ENCODE results near the gene CALML5. TPM values are rescaled to one million over a fixed set of nuclear protein-coding genes. Genes with fewer than 3 reads are reported as not detected.

CALML5 gene
- total RNA-seq, 2 experiments from 2014 or later, result not detected

DNA sequence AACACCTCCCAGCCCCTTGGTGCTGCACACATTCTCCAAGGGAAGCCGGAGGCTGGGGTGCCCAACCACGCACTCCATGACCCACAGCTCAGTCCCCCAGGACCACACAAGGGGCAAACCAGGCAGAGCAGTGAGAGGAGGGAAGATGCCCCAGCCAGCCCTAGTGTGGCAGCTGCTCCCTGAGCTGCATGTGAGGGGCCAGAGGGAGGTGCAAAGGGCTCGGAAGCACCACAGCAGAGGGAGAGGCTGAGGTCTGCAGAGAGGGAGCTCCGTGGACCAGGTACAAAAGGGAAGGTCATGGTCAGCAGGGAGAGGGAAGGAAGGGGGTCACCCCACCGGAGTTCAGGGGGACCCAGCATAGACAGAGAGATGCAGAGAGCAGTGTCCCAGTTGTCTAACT lies 1.5 kb upstream of the CALML5 start:
- Mint-ChIP-seq H3K9me3 (ENCODE audit: insufficient read depth) (no peaks in the 10 kb centered on the region), H3K27ac (no peak overlapping the region), H3K4me3 (no peak overlapping the region), H3K27me3 (ENCODE audit: low read depth) (peaks cover 23% of the 10 kb centered on the region), H3K36me3 (ENCODE audit: low read depth) (no peaks in the 10 kb centered on the region), H3K4me1 (ENCODE audit: low read depth) (no peaks in the 10 kb centered on the region)
- ATAC-seq (no peak), DNase-seq (no peak)
- POLR2A ChIA-PET, result interaction anchor here (0.7 kb wide), 1 partner anchor 13 kb away, joined by 3 read pairs; no protein-coding TSS in a partner anchor
- CTCF ChIA-PET, result interaction anchor here (1.5 kb wide), 1 partner anchor 122 kb away, joined by 8 read pairs; no protein-coding TSS in a partner anchor

DNA sequence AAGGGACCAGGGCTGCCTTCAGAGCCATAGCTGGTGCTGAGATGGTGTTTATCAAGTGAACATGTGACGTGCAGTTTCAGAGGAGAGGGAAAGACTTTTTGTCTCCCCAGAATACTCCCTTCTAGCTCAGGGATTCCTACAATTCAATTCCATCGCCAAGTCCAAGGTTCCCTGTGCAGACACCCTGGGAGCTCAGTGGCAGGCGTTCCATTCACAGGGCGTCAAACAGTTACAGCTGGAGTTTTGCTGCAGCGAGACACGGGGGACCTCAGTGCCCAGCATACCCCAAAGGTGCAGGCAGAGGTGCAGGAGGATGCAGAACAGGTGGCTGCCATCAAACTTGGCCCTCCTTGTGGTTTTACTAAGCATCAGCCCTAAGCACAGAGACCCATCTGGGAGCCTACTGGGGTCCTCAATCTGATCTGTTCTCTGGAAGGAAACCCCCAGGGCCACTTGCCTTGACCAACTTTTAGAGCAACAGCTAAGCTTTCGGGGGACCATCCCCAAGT lies 846 bp upstream of the CALML5 start:
- Mint-ChIP-seq H3K36me3 (ENCODE audit: low read depth) (no peaks in the 10 kb centered on the region), H3K27me3 (ENCODE audit: low read depth) (peaks cover 21% of the 10 kb centered on the region), H3K9me3 (ENCODE audit: insufficient read depth) (no peaks in the 10 kb centered on the region), H3K27ac (no peak overlapping the region), H3K4me1 (ENCODE audit: low read depth) (no peaks in the 10 kb centered on the region), H3K4me3 (no peak overlapping the region)
- POLR2A ChIA-PET, result no interaction called here
- no peak for ATAC-seq
- CTCF ChIA-PET, result interaction anchor here (1.8 kb wide), 1 partner anchor 10 kb away, joined by 4 read pairs; no protein-coding TSS in a partner anchor
- DNase-seq, result no peak

DNA sequence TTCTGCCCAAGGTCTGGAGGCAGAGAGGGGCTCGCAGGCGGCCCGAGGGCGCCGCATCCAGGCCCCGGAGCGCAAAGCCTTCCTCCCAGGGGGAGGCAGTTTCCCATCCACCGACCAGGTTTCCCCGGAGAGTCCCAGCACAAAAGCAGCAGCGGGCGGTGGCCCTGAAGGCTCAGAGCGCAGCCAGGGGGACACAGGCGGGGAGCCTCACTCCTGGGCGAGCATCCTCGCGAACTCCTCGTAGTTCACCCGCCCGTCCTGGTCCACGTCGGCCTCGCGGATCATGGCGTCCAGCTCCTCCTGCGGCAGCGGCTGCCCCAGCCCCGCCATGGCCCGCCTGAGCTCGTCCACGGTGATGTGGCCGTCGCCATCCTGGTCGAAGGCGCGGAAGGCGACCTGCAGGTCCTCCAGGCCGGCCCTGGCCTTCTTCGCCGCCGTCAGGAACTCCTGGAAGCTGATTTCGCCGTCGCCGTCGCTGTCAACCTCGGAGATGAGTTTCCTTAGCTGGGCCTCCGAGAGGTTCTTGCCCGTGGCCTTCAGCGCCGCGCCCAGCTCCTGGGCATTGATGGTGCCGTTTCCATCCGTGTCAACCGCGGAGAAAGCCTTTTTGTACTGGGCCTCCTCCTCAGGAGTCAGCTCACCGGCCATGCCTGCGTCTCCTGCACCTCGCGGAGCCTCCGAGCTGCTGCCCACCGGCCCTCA lies 428 bp downstream of the CALML5 start:
- Mint-ChIP-seq H3K9me3 (ENCODE audit: insufficient read depth) (no peaks in the 10 kb centered on the region), H3K27me3 (ENCODE audit: low read depth) (peaks cover 17% of the 10 kb centered on the region), H3K36me3 (ENCODE audit: low read depth) (no peaks in the 10 kb centered on the region), H3K4me3 (no peak overlapping the region), H3K27ac (no peak overlapping the region), H3K4me1 (ENCODE audit: low read depth) (no peaks in the 10 kb centered on the region)
- ATAC-seq (no peak), DNase-seq (no peak)
- POLR2A ChIA-PET, result no interaction called here
- CTCF ChIA-PET, result interaction anchor here (1.3 to 1.8 kb wide), 2 partner anchors 12 to 124 kb away, joined by 3 to 4 read pairs; no protein-coding TSS in a partner anchor

DNA sequence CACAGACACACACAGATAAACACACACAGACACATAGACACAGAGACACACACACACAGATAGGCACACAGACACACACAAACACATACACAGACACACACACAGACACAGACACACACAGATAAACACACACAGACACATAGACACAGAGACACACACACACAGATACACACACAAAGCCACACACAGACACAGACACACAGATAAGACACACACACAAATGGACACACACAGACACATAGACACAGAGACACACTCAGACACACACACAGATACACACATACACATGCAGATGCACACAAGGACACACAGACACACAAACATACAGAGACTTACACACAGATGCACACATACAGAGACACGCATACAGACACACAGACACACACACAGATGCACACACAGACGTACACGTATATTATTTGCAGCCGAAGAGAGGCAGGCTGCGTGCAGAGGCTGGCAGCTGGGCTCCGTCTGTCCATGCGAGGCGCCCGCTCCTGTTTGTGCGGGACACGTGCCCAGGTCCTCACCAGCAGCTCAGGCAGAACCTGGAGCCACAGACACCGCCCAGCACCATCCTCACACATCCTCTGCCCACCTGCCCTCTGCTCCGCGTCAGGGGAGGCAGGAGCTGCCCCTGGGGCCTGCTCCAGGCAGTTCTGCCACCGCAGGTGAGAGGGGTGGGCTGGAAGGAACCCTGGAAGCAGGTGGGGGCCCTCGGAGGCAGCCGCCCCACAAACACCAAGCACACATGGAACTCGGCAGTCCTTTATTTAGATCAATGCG lies 1.2 kb downstream of the CALML5 start:
- no peaks in the 10 kb centered on the region for H3K4me1 Mint-ChIP-seq (ENCODE audit: low read depth)
- DNase-seq (no peak), ATAC-seq (no peak)
- H3K27me3 Mint-ChIP-seq (ENCODE audit: low read depth), result peaks cover 11% of the 10 kb centered on the region
- no peak overlapping the region for H3K27ac Mint-ChIP-seq
- no peaks in the 10 kb centered on the region for H3K9me3 Mint-ChIP-seq (ENCODE audit: insufficient read depth)
- H3K36me3 Mint-ChIP-seq (ENCODE audit: low read depth), result no peaks in the 10 kb centered on the region
- ChIA-PET POLR2A (no interaction called here), CTCF (interaction anchor here (1.3 kb wide), 1 partner anchor 125 kb away, joined by 3 read pairs; no protein-coding TSS in a partner anchor)
- no peak overlapping the region for H3K4me3 Mint-ChIP-seq

DNA sequence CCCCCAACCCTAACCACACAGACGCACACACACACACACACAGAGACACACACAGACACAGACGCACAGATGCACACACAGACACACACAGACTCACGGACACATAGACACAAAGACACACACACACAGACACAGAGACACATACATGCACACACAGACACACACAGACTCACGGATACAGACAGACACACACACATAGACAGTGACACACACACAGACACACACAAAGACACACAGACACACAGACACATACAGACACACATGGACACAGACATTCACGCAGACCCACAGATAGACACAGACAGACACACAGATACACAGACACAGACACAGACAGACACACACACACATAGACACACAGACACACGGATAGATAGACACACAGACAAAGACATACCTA lies 2.1 kb downstream of the CALML5 start:
- no peak overlapping the region for H3K4me3 Mint-ChIP-seq
- H3K27me3 Mint-ChIP-seq (ENCODE audit: low read depth), result peaks cover 6% of the 10 kb centered on the region
- H3K36me3 Mint-ChIP-seq (ENCODE audit: low read depth), result no peaks in the 10 kb centered on the region
- no peak for DNase-seq
- no peak overlapping the region for H3K27ac Mint-ChIP-seq
- POLR2A ChIA-PET, result no interaction called here
- H3K9me3 Mint-ChIP-seq (ENCODE audit: insufficient read depth), result peaks cover 7% of the 10 kb centered on the region
- CTCF ChIA-PET, result no interaction called here
- H3K4me1 Mint-ChIP-seq (ENCODE audit: low read depth), result no peaks in the 10 kb centered on the region
- no peak for ATAC-seq

DNA sequence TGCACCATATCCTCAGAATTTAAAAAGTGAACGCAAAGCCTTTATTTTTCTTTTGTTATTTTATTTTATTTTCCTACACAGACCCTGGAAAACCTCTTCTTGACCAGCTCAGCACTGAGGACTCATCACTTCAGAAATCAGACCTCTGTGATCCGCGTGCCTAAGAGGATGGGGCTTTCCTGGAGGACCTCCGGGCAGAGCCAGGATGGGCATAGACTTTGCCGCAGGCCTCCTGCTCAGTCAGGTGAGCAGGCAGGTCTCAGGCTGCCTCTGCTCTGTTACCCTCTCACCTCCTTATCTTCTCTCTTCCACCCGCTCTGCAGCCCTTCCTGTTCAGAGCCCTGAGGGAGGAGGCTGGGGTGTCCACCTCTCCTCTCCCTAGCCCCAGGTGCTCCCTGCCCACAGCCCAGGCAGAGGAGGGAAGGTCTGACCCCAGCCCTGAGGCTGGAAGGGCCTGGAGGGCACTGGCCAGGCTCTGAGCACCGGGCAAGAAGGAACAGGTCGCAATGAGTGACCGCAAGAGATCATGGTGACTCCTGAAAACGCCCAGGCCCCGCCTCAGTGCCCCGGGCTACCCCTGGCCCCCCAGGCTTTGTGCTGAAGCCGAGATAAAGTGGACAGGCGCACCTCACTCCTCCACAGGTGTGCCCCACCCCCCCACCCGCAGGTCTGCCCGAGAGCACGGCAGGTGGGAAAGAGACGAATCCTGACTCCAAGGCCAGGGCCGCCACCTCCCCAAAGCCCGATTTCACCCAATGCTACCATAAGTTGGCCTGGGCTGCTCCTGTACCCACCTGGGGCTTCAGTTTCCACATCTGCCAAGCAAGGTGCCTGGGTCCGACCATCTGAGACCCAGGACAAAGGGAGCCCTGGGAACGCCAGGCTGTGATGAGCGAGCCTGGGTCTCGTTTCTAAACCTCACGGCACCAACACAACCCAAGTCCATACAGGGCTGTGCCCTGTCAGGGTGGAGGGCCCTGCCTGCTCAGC lies 2.8 kb downstream of the CALML5 start:
- CTCF ChIA-PET, result interaction anchor here (0.8 kb wide), 1 partner anchor 7 kb away, joined by 3 read pairs; no protein-coding TSS in a partner anchor
- H3K4me3 Mint-ChIP-seq, result no peak overlapping the region

DNA sequence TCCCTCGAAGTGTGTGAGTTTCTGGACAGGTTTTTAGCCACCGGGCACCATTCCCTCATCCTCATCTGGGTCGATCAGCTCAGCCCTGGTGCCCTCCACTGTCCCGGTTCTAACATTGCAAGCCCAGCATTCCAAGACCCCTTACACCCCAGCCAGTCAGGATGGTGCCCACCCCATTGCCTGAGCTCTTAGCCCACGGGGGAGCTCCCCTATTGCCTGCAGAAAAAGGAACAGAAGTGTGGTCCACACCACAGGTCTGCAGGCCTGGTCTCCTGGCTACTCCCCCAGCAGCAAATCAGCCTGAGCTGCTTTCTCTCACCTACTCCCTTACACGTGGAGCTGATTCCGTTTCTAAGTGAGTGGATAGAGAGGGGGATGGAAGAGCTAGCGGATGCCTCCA lies 4.8 kb downstream of the CALML5 start:
- Mint-ChIP-seq H3K27me3 (ENCODE audit: low read depth) (no peaks in the 10 kb centered on the region), H3K4me3 (no peak overlapping the region), H3K27ac (no peak overlapping the region), H3K36me3 (ENCODE audit: low read depth) (no peaks in the 10 kb centered on the region), H3K9me3 (ENCODE audit: insufficient read depth) (peaks cover 9% of the 10 kb centered on the region), H3K4me1 (ENCODE audit: low read depth) (no peaks in the 10 kb centered on the region)
- POLR2A ChIA-PET, result no interaction called here
- DNase-seq (no peak), ATAC-seq (no peak)
- CTCF ChIA-PET, result interaction anchor here (1.1 kb wide), 1 partner anchor 128 kb away, joined by 3 read pairs; no protein-coding TSS in a partner anchor

More for the DNA sequence above, 2.8 kb downstream of the CALML5 start:
- no peaks in the 10 kb centered on the region for H3K36me3 Mint-ChIP-seq (ENCODE audit: low read depth)
- peaks cover 6% of the 10 kb centered on the region for H3K27me3 Mint-ChIP-seq (ENCODE audit: low read depth)
- H3K27ac Mint-ChIP-seq, result no peak overlapping the region
- ATAC-seq, result no peak
- POLR2A ChIA-PET, result no interaction called here
- H3K9me3 Mint-ChIP-seq (ENCODE audit: insufficient read depth), result peaks cover 9% of the 10 kb centered on the region
- no peak for DNase-seq
- H3K4me1 Mint-ChIP-seq (ENCODE audit: low read depth), result no peaks in the 10 kb centered on the region

DNA sequence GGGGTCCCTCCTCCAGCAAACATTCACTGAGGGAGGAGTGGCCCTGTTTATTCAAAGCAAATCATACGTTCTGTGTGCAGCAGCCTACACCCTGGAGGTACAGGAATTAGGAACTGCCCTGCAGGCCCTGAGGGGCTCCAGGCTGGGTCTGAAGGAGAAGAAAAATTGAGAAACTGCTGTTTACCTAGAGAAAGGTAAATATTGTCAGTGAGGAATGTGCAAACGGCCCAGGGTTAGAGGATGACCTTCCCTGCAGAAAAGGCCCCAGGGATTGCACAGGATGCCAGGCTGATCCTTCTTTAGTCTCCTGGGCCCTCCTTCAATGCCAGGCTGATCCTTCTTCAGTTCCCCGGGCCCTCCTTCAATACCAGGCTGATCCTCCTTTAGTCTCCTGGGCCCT lies 5.7 kb downstream of the CALML5 start:
- no peak for DNase-seq
- Mint-ChIP-seq H3K27ac (no peak overlapping the region), H3K9me3 (ENCODE audit: insufficient read depth) (peaks cover 9% of the 10 kb centered on the region), H3K27me3 (ENCODE audit: low read depth) (no peaks in the 10 kb centered on the region), H3K36me3 (ENCODE audit: low read depth) (no peaks in the 10 kb centered on the region), H3K4me3 (no peak overlapping the region), H3K4me1 (ENCODE audit: low read depth) (no peaks in the 10 kb centered on the region)
- CTCF ChIA-PET, result no interaction called here
- ATAC-seq, result no peak
- POLR2A ChIA-PET, result no interaction called here

DNA sequence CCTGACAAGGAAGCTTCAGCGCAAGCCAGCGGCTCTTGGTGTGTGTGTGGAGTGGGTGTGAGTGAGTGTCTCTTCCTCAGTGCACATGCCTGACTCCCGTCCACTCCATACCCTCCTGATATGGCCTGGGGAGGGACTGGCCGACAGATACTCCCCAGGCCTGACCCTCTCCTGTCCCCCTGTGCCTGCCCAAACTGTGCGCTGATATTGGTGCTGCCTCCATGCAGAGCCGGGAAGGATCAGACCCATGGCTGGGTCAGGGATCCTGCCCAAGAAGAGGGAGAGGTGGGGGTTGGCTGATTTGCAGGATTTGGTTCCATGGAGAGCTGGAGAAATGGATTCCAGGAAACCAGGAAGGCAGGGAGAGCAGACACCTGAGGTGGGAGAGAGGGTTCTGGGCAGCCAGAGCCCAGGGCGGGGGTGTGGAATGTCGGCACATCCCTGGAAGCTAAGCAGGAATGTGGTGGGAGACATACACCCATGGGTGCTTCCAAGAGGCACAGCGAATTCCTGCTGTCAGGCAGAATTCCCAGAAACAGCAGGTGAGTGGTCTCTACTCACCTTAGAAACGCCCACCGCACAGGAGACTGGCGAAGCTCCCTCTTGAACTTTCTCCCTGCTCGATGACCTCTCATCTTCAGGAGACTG lies 6.3 kb downstream of the CALML5 start:
- DNase-seq (no peak), ATAC-seq (no peak)
- ChIA-PET POLR2A (no interaction called here), CTCF (no interaction called here)
- H3K36me3 Mint-ChIP-seq (ENCODE audit: low read depth), result no peaks in the 10 kb centered on the region
- H3K4me3 Mint-ChIP-seq, result no peak overlapping the region
- H3K9me3 Mint-ChIP-seq (ENCODE audit: insufficient read depth), result peaks cover 9% of the 10 kb centered on the region
- H3K4me1 Mint-ChIP-seq (ENCODE audit: low read depth), result no peaks in the 10 kb centered on the region
- no peak overlapping the region for H3K27ac Mint-ChIP-seq
- H3K27me3 Mint-ChIP-seq (ENCODE audit: low read depth), result no peaks in the 10 kb centered on the region

DNA sequence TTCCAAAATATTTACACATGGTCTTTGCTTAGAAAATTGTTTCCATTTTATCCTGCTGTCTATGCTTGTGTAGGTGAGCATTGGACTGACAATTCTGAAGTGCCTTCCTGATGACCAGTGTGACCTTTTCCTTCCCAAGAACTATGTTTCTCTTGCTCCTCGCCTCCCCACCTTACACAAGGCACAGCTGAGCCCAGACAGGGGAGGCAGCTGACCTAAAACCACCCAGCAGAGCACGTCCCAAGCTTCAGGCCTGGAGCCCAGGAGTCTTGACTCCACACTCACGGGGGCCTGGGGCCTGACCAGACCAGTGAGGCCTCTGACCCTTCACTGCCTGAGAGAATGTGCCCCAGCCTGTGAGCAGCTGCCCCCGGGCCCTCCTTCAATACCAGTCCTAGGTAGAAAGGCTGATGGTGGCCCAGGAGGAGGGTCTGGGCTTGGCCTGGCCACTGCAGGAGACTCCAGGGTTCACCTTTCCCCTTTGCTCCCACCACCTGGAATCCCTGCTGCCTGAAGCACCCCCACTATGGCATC lies 7.0 kb downstream of the CALML5 start:
- CTCF ChIA-PET, result no interaction called here
- ATAC-seq, result no peak

DNA sequence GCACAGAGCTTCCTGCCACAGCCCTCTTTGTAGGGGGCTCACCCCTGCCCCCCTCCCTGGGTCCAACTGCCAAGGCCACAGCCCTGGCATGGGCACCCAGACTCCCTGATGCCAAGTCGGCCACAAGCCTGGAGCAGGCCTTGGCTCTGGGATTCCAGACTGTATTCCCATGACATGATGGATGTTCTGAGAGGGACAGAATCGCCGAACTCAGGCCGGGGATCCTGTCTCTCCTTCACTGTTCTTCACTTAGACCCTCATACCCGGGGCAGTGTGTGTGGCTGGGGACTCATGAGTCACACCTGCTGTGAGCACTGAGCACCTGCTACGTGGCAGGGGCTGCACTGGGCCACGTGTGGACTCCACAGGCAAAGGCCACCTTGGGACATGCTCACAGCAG lies 7.9 kb downstream of the CALML5 start:
- peaks cover 9% of the 10 kb centered on the region for H3K9me3 Mint-ChIP-seq (ENCODE audit: insufficient read depth)
- ChIA-PET POLR2A (no interaction called here), CTCF (no interaction called here)
- H3K4me3 Mint-ChIP-seq, result no peak overlapping the region
- no peaks in the 10 kb centered on the region for H3K27me3 Mint-ChIP-seq (ENCODE audit: low read depth)
- no peak for DNase-seq
- H3K36me3 Mint-ChIP-seq (ENCODE audit: low read depth), result no peaks in the 10 kb centered on the region
- H3K27ac Mint-ChIP-seq, result no peak overlapping the region
- no peak for ATAC-seq
- no peaks in the 10 kb centered on the region for H3K4me1 Mint-ChIP-seq (ENCODE audit: low read depth)

More for the DNA sequence above, 7.0 kb downstream of the CALML5 start:
- no peaks in the 10 kb centered on the region for H3K4me1 Mint-ChIP-seq (ENCODE audit: low read depth)
- H3K36me3 Mint-ChIP-seq (ENCODE audit: low read depth), result no peaks in the 10 kb centered on the region
- POLR2A ChIA-PET, result no interaction called here
- H3K27me3 Mint-ChIP-seq (ENCODE audit: low read depth), result no peaks in the 10 kb centered on the region
- H3K27ac Mint-ChIP-seq, result no peak overlapping the region
- H3K4me3 Mint-ChIP-seq, result no peak overlapping the region
- no peak for DNase-seq
- H3K9me3 Mint-ChIP-seq (ENCODE audit: insufficient read depth), result peaks cover 9% of the 10 kb centered on the region
